GM18858 (cell line): ENCODE measurements around the gene GRK1.

Experiments
- ATAC-seq: cut with Tn5 transposase; IDR thresholded peaks from one replicate; pipeline ENCODE4 v1.9.1; 2021; ENCODE audit not compliant: unreplicated experiment

GRK1 gene

DNA sequence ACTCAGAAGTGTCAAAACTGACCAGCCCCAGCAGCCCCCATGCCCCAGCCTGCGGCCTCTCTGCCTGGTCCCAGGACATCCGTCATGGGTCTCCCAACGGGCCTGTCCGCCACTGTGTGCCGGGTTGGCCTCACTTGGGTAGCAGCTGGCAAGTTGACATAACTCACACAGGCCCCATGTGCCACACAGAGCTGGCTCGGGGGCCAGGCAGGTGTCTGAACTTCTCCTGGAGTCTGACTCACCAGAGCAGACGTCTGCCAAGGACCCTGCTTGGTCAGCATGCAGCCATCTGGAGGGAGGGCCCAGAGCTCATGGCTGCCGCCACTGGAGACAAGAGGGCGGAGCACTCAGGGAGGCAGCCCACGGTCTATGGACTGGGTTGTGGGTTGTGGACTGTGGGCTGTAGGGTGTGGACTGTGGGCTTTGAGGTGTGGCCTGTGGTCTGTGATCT, 60.0 kb downstream of the GRK1 start:
- ATAC-seq, result no peak

DNA sequence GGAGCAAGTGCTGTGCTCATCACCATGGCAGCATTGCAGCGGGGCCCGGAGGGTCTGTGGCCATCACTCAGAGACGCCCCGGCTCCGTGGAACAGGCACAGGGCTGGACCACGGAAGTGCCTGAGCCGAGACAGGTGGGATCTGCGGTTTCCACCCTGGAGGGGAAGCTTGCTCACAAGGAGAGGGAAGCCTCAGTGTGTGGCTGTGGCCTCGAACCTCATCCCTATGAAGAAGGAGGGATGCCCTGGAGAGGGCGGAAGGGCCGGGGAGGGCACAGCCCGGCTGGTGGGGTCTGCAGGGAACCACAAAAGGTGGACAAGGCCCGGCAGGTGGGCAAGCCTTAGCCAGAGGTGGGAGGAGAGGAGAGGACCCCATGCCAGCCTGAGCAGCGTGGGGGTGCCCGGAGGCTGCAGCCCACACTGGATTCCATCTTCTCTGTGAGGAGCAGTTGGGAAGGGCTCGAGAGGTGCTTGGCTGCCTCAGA, 61.6 kb downstream of the GRK1 start:
- ATAC-seq, result no peak

DNA sequence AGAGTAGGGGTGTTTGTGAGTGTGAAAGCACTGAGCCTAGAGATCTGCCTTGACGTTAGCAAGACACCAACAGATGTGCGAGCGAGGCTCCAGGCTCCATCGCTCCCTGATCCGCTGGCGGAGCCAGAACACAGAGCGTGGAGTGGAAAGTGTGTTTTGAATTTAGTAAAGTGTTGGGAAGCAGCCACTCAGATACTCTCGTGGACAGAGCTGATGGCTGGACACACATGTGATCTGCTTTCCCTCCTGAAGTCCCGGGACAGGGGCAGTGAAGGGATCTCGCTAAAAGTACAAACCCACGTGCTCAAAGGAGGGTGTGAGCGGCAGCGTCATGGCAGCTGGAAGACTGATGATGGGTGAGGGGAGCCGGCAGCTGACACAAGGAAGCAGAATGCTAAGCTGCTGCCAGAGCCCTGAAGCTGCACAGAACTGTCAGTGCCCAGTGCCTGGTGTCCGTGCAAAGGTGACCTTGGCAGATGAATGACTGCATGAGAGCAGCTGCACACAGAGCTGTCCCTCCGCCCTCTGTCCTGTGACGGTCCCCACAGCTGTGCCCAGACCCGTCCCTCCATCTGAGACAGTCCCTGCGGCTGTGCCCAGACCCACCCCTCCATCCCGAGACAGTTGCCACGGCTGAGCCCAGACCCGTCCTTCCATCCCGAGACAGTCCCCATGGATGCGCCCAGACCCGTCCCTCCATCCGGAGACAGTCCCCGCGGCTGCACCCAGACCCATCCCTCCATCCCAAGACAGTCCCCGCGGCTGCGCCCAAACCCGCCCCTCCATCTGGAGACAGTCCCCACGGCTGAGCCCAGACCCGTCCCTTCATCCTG, 62.4 kb downstream of the GRK1 start:
- ATAC-seq, result no peak

DNA sequence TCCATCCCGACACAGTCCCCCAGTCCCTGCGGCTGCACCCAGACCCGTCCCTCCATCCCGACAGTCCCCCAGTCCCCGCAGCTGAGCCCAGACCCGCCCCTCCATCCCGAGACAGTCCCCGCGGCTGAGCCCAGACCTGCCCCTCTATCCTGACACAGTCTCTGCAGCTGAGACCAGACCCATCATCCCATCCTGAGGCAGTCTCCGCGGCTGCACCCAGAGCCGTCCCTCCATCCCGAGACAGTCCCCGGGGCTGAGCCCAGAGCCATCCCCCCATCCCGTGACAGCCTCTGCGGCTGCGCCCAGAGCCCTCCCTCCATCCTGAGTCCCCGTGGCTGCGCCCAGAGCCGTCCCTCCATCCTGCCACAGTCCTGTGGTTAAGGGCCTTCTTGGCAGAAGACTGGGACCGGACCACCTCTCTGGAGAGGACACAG, 63.3 kb downstream of the GRK1 start:
- no peak for ATAC-seq

DNA sequence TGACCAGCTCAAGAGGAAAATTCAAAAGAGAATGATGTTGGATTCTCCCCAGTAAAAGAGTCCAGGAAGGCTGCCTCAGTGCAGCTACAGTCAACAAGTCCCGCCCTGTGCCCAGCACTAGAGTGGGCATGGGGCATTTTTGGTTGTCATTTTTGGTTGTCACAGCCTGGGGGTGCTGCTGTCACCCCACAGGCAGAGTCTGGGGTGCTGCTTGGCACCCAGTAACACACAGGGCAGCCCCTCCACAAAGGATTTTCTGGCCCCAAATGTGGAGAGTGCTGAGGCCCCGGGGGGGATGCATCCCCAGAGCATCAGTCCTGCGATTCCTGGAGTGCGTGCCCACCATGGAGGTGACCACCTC, 63.8 kb downstream of the GRK1 start:
- no peak for ATAC-seq

DNA sequence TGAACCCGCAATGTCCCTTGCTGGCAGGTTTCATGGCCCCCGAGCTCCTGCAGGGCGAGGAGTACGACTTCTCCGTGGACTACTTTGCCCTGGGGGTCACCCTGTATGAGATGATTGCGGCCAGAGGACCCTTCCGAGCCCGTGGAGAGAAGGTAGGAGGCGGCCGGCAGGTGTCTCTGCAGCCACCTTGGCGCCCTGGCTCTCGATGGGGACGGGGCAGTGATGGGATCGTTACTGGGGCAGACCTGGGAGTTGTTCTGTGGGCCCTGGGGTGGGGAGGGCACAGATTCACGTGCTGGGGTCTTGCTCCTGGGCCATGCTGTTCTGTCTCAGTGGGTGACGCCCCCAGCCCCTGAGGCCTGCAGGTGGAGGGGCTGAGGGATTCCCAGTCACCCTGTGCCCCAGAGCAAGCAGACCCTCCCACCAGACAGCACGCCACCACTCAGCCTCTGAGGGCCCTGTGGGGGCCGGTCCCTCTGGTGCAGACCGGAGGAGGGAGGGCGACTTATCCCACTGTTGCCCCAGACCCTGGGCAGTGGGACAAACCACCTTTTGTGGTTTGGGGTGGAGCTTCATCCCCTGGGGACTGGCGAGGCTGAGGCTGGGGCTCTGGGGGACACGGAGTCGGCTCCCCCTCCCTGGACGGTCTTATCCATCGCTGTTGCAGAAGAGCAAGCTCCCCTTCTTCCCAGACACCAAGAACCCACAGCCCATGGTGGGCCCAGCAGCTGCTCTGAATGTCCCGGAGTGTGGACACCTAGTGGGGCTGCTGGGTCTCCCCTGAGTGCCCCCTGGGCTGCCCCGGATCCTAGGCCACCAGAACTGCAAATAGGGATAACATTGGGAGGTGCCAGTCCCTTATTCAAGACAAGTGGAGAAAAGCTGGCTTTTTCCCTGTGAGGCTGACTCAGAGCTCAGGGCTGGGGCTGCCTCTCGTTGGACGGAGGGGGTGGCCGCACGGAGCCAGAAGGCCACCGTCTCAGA, 64.5 kb downstream of the GRK1 start:
- ATAC-seq, result no peak

DNA sequence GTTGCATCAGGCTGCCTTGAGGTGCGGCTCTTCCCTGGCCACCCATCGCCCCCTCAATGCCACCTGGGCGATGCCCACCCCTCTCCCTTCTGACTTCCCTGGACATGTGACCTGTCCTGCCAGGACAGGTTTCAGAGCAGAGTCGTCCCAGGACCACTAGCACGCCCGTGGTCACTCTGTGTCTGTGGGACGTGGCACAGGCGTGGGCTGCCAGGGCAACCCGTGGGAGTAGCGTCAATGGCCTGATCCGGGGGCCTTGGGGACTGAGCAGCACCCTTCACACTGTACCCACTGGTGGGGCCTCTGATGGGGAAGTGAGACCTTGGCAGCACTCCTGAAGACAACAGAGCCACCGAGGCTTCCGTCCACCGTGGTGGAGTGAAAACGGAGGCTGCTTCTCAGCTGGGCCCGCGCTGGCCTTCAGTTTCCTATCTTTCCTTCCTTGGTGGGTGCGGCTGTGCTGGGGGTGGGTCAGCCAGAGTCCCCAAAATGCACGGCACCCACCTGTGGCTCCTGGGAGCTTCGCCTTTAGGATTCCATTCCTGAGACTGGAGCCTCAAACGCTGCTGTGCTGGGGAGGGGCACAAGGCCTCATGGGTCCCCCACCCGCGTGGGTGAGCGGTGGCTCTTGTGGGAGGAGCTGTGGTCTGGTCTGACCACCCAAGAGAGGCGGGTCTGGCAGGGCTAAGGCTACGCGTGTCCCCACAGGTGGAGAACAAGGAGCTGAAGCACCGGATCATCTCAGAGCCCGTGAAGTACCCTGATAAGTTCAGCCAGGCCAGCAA, 65.3 kb downstream of the GRK1 start:
- ATAC-seq, result no peak

DNA sequence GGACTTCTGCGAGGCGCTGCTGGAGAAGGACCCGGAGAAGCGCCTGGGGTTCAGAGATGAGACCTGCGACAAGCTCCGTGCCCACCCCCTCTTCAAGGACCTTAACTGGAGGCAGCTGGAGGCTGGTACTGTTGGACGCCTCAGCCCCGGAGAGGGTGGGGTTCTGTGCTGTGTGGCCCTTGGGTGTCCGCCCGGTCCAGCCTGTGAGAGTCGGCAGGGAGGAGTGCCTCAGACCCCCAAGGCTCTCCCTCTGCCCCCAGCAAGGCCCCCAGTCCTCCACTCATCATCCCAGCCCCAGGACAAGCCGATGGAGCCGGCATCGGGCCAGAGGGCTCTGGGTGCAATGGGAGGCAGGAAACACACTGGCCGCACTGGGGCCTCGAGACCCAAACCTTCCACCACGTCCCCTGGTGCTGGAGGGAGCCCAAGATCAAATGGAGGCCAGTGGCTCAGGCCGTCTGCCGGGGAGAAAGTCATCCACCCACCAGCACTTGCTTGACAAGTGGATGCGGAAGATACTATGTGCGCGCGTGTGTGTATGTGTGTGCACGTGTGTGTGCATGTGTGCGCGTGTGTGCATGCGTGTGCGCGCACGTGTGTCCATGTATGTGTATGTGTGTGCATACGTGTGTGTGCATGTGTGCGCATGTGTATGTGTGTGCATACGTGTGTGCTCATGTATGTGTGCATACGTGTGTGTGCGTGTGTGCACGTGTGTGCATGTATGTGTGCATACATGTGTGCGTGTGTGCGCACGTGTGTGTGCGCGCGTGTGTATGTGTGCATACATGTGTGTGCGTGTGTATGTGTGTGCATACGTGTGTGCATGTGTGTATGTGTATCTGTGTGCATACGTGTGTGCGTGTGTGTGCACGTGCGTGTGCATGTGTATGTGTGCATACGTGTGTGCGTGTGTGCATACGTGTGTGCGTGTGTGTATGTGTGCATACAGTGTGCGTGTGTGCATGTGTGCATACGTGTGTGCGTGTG, 66.2 kb downstream of the GRK1 start:
- no peak for ATAC-seq

DNA sequence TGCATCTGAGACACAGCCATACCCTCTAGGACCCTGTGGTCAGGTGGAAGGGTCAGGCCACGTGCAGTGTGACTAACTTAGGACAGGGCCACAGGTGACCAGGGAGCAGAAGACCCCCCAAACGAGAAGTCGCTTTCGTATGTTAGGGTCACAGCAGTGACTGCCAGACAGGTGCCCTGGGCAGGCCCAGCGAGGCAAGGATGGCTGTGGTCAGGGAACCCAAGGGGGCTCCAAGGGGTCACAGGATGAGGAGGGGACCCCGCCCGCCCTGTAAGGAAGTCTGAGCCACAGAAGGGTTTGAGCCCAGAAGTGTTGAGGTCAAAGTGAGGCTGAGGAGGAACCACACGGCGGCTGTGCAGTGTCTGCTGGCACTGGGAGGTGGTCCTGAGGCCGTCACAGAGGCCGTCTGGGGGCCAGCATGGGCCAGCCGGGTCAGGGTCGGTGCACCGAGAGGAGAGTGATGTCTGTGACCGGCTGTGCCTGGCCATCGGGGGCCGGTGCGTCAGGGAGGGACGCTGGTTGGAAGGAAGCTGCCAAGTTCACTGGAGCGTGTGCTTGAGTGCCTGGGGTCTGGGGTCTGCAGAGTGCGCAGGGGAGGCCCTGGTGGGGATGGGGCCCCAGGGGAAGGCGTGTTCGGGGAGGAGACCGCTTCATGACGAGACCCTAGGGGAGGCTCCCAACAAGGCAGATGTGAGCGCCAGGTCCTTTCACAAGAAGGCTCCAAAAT, 67.2 kb downstream of the GRK1 start:
- ATAC-seq, result no peak

DNA sequence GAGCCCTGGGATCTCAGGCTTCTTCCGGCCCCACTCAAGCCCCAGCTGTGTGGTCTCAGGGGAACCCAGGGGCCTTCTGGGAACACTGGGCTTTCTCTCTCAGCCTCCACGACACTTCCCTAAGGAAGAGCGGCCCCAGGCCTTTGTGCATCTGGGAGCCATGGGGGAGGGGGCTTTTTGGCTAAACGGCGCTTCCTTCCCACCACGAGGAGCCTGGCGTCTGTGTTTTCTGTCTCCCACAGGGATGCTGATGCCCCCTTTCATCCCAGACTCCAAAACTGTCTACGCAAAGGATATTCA, 67.8 kb downstream of the GRK1 start:
- no peak for ATAC-seq

DNA sequence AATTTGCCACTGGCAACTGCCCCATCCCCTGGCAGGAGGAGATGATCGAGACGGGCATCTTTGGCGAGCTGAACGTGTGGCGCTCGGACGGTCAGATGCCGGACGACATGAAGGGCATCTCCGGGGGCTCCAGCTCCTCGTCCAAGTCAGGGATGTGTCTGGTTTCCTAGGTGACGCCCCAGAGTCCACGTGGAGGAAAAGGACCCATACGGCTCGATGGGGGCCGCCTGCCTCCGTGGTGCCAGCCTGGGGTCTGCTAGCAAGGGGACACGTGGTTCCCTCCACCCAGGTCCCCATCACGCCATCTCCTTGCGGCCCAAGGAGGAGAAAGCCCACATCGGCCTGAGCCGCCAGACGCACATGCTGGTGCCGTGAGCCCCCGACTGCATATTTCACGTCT, 68.2 kb downstream of the GRK1 start:
- ATAC-seq, result no peak

DNA sequence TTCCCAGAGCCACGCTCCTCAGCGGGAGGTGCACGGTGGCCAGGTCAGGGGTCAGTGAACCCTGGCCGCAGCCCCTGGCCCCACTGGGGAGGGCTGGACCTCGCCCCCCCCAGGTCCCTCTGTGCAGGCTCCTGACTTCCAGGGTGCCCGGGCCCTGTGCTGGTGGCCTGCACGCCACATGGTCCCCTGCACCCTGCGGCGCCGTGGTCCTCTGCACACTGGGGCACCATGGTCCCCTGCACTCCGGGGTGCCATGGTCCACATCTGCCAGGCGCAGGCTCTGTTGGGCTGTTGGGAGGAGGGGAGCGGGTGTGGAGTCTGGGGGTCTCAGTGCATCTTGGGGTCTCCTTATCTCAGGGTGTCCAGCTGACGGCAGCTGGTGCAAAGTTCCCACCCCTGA, 68.7 kb downstream of the GRK1 start:
- ATAC-seq, result no peak

DNA sequence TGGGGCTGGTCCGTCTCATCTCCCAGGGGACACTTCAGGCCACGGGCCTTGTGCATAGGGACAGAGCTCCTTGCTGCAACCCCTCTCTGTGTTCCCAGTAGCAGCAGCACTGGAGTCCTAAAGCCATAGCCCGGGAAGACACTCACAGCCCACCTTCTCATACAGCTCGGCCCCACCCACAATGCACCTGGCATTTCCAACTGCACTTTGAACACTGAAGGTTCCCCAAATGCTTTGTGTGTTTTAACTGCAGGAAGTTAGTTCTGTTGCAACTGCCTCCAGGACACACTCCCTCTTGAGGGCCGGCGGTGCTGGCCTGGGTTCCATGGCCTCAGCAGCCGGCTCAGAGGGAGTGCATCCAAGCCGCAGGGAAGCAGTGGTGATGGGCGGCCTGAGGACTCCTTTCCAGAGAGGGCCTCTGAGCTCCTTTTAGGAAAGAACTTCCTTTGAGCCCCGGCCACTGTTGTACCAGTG, 69.3 kb downstream of the GRK1 start:
- ATAC-seq, result no peak

DNA sequence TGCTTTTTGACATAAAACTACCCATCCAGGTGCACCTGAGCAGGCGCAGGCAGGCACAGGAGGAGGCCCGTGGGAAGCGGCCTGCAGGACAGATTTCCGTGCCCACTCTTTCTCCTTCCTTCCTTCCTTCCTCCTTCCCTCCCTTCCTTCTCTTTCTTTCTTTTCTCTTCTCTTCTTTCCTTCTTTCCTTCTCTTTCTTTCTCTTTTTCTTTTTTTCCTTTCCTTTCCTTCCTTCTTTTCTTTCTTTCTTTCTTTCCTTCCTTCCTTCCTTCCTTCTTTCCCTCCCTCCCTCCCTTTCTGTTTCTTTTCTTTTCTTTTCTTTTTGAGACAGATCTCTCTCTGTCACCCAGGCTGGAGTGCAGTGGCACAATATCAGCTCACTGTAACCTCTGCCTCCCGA, 70.8 kb downstream of the GRK1 start:
- no peak for ATAC-seq

DNA sequence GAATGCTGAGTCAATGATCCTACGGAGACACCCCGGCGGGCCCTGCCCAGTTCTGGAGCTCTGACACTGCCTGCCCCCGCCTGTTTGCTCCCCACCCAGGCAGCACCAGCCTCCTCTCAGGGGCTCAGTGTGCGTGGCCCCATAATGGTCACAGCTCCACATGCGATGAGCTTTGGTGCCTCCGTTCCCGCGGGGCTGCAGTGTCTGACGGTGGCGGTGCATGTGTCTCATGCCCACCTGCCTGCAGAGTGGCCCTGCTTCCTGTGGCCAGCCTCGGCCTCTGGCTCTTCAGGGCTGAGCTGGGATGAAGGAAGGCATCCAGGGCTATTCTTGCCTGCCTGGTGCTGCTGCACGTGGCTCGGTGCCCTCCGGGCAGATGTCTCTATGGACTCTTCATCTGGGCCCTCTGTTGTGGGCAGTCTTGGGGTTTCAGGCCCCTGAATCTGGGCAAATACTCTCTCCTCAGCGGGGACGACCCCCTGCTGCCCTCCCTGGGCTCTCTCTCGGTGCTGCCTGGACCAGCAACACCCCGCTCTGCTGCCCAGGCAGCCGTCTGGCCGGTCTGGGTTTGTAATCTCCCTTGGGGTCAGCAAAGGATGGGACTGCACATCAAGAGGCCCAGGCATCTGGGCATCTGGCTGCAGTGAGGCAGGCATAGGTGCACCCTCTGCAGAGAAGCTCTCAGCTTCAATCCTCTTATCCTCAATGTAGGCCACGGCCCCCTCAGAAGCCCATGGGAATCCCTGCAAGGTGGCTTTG, 72.7 kb downstream of the GRK1 start:
- ATAC-seq, result no peak

DNA sequence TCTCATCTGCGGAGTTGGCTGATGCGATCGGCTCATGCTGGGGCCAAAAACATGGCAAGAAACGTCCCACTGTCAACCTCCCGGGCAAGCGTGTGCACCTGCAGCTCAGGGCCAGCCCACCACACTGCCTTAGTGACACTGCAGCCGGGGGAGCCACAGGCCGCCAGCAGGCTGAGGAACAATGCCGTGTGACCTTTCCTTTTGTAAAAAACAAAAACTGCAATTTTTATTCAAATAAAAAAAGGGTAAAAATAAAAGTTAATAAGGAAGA, 73.2 kb downstream of the GRK1 start:
- no peak for ATAC-seq

DNA sequence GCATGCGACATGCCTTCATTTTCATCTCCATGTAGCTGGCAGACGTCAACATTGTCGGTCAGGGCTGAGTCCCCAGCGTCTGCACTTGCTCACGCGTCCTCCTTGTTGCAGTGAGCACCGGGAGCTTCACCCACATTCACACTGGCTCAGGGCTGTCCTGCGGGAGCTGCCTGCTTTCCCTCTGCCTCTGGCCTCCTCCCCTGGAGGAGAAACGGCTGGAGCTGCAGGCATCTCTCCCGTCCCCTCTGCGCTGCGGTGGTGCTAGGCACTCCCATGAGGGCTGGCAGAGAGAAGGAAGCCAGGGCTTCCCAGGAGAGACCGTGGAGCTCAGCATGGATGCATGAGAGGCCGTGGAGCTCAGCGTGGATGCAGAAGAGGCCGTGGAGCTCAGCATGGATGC, 73.6 kb downstream of the GRK1 start:
- ATAC-seq, result no peak

DNA sequence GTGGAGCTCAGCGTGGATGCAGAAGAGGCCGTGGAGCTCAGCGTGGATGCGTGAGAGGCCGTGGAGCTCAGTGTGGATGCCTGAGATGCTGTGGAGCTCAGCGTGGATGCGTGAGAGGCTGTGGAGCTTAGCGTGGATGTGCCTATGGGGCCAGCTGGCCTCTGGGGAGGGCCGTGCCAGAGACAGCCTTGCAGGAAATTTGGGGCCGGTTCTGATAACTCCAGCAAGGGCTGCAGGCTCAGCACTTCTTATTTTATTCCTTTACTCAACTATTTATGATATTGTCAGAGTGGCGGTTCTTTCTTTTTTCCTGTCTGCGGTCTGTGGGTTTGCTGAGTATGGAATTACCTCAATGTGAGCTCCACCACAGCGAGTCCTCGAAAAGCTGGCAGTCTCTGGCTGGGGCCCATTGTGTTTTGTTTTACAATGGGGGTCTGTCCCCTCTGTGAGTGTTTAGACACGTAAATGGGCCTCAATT, 74.2 kb downstream of the GRK1 start:
- ATAC-seq, result no peak

DNA sequence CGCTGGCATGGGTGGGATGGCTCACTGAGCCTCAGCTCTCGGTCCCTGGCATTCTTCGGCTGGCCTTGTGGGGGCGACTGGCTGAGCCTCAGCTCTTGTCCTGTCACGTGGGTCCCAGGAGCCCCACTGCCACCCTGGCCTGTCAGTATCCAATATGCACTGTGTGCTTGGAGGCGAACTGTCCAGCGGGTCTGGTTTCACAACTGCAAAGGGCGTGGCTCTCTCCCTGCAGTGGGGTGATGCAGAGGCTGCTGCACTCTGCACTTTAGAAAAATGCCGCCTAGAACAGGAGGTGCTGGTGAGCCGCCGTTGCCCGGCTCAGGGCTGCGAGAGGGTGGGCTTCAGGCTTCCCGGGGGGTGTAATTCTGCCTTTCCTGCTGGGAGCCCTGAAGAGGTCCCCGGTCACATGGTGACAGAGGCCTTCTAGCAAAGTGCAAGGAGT, 75.0 kb downstream of the GRK1 start:
- ATAC-seq, result no peak
